ENCODE data around the gene CRYGS.
"Not testable (repeated sequence)": the region's sequence is repeated elsewhere in the genome, so short reads cannot be mapped to it uniquely, and the experiment has no call there.

CRYGS gene
- 0.24 to 6.7 reads per million in 2 donors for total RNA-seq

- DNase-seq, result no peak
These were observed at the start of gene CRYGS for GRCh38 chr3:186544281-186544680. TSS of gene CRYGS (minus strand) at chr3:186544380. CDS start at chr3:186544326, 54 bp downstream.

- DNase-seq, result no peak
These were observed 49.7 kb upstream of the CRYGS start for GRCh38 chr3:186593862-186594261.

GRCh38 chr3:186592682-186593081 lies 48.5 kb upstream of the CRYGS start:
- no peak for DNase-seq

- DNase-seq, result no peak
These were observed 46.6 kb upstream of the CRYGS start for GRCh38 chr3:186590580-186591295.

- no peak for DNase-seq
These were observed 45.8 kb upstream of the CRYGS start for GRCh38 chr3:186589856-186590579.

GRCh38 chr3:186589121-186589520 lies 44.9 kb upstream of the CRYGS start:
- no peak for DNase-seq

- no peak for DNase-seq
These were observed 44.5 kb upstream of the CRYGS start for GRCh38 chr3:186588632-186589031.

GRCh38 chr3:186587183-186587582 lies 43.0 kb upstream of the CRYGS start:
- DNase-seq, result no peak

- not testable (repeated sequence) for DNase-seq
These were observed 42.1 kb upstream of the CRYGS start for GRCh38 chr3:186586245-186586644.

GRCh38 chr3:186583831-186584230 lies 39.7 kb upstream of the CRYGS start:
- no peak for DNase-seq

- DNase-seq, result no peak
These were observed 38.4 kb upstream of the CRYGS start for GRCh38 chr3:186582541-186582940.

- DNase-seq, result no peak
These were observed 36.6 kb upstream of the CRYGS start for GRCh38 chr3:186580785-186581184.

GRCh38 chr3:186577521-186577920 lies 33.3 kb upstream of the CRYGS start:
- DNase-seq, result no peak

GRCh38 chr3:186571644-186572013 lies 27.4 kb upstream of the CRYGS start:
- no peak for DNase-seq

GRCh38 chr3:186570941-186571643 lies 26.9 kb upstream of the CRYGS start:
- DNase-seq, result no peak

- DNase-seq, result peak; percentile 98
These were observed 26.1 kb upstream of the CRYGS start, which contains the start of gene DNAJB11 for GRCh38 chr3:186570096-186570940. TSS of gene DNAJB11 (plus strand) at chr3:186570720. CDS start at chr3:186570898, 178 bp downstream.

- no peak for DNase-seq
These were observed 25.6 kb upstream of the CRYGS start for GRCh38 chr3:186569779-186570095.

- DNase-seq, result not testable (repeated sequence)
These were observed 25.2 kb upstream of the CRYGS start for GRCh38 chr3:186569361-186569760.

GRCh38 chr3:186567072-186567921 lies 23.1 kb upstream of the CRYGS start, which contains the start of gene TBCCD1:
TSS of gene TBCCD1 (minus strand) at chr3:186567339. CDS start at chr3:186564329, 3,010 bp downstream.
- DNase-seq, result peak; percentile 94

- no peak for DNase-seq
These were observed 22.5 kb upstream of the CRYGS start for GRCh38 chr3:186566772-186567071.

- DNase-seq, result no peak
These were observed 20.4 kb upstream of the CRYGS start for GRCh38 chr3:186564586-186564985.
